ENCODE measurements around the gene PHB1.

Gene PHB1
- total RNA-seq: 31.5 to 337 (median 85.2) reads per million in 9 experiments

GRCh38 chr17:49414622-49415350, at the start of gene PHB1:
TSS of gene PHB1 (minus strand) at chr17:49414882. CDS start at chr17:49413264, 1,618 bp downstream.
- Mint-ChIP-seq H3K4me1 (ENCODE audit: low read depth in 2 of 2) (peaks cover 13 to 20% of the 10 kb centered on the region in 2 donors), H3K4me3 (peak within 1 kb of the TSS; percentile 92 to 98), H3K9me3 (no peaks in the 10 kb centered on the region), H3K36me3 (ENCODE audit: insufficient read depth) (peaks cover 27% of the 10 kb centered on the region), H3K27me3 (peaks cover 0 to under 1% of the 10 kb centered on the region in 2 donors), H3K27ac (peak within 1 kb of the TSS; percentile 86 to 89)
- DNase-seq (peak; percentile 90 to 93 (median 91)), ATAC-seq (replicated peaks) (peak; percentile 98)

DNA sequence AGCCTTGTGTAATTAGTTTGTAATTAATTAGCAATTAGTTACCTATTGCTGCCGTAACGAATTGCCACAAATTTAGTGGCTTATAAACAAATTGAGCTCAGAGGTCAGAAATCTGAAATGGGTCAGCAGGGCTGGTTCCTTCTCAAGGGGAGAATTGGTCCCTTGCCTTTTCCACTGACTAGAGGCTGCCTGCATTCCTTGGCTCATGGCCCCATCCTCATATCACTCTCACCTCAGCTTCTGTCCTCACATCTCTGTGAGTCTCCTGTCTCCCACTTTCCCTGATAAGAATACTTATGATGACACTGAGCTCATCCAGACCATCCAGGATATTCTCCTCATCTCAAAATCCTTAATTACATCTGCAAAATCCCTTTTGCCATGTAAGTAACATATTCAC, 49.4 kb upstream of the PHB1 start:
- DNase-seq: no peak
- no peak overlapping the region for H3K4me3 Mint-ChIP-seq
- peaks cover 82 to 100% of the 10 kb centered on the region in 2 donors for H3K27me3 Mint-ChIP-seq

GRCh38 chr17:49461580-49461979, 46.9 kb upstream of the PHB1 start:
- ATAC-seq (replicated peaks) (no peak), DNase-seq (no peak)
- peaks cover 1 to 7% of the 10 kb centered on the region in 2 donors for H3K9me3 Mint-ChIP-seq
- H3K36me3 Mint-ChIP-seq (ENCODE audit: insufficient read depth): peaks cover 7% of the 10 kb centered on the region
- no peak overlapping the region for H3K4me3 Mint-ChIP-seq
- H3K27ac Mint-ChIP-seq: no peak overlapping the region
- peaks cover 0 to 4% of the 10 kb centered on the region in 2 donors for H3K4me1 Mint-ChIP-seq (ENCODE audit: low read depth in 2 of 2)
- peaks cover 84 to 100% of the 10 kb centered on the region in 2 donors for H3K27me3 Mint-ChIP-seq

More for the DNA sequence above, 49.4 kb upstream of the PHB1 start:
- no peak for ATAC-seq (replicated peaks)
- Mint-ChIP-seq H3K27ac (no peak overlapping the region), H3K9me3 (peaks cover 1 to 7% of the 10 kb centered on the region in 2 donors), H3K4me1 (ENCODE audit: low read depth in 2 of 2) (no peaks in the 10 kb centered on the region), H3K36me3 (ENCODE audit: insufficient read depth) (peaks cover 7% of the 10 kb centered on the region)

- no peak overlapping the region for H3K27ac Mint-ChIP-seq
- no peak overlapping the region for H3K4me3 Mint-ChIP-seq
- peaks cover 7% of the 10 kb centered on the region for H3K36me3 Mint-ChIP-seq (ENCODE audit: insufficient read depth)
- peaks cover 0 to 4% of the 10 kb centered on the region in 2 donors for H3K4me1 Mint-ChIP-seq (ENCODE audit: low read depth in 2 of 2)
- no peak for ATAC-seq (replicated peaks)
- H3K27me3 Mint-ChIP-seq: peaks cover 85 to 100% of the 10 kb centered on the region in 2 donors
- DNase-seq: no peak
- H3K9me3 Mint-ChIP-seq: peaks cover 1 to 7% of the 10 kb centered on the region in 2 donors
Observed at GRCh38 chr17:49460401-49460800, 45.7 kb upstream of the PHB1 start.

DNA sequence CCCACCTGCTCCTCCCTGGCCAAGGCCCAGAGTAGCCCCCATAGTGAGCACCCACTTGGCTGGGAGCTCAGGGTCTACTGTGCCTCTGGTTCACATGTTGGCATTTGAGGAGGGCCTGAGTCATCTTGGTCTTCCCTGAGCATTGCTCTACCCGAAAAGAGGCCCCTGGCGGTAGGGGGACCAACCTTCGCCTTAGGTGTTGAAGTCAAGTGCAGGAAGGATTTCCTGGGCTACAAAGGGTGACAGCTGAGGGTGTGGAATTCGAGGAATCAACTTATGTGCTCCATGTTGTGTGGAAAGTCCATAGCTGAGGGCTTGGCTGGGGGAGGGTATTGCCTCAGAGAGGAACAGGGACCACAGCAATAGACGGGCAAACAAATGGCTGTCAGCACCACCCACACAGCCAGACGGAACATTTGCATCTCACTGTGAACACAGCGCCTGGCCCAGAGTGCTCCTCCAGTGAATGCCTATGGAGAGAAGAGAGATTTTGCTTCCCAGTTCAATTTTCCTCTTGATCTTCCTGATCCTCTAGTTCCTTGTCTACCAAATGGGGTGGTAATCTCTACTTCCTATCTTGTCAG, 44.8 kb upstream of the PHB1 start:
- H3K27me3 Mint-ChIP-seq: peaks cover 83 to 96% of the 10 kb centered on the region in 2 donors
- H3K36me3 Mint-ChIP-seq (ENCODE audit: insufficient read depth): peaks cover 4% of the 10 kb centered on the region
- no peak for DNase-seq
- peaks cover 0 to 4% of the 10 kb centered on the region in 2 donors for H3K4me1 Mint-ChIP-seq (ENCODE audit: low read depth in 2 of 2)
- no peak overlapping the region for H3K4me3 Mint-ChIP-seq
- no peak overlapping the region for H3K27ac Mint-ChIP-seq
- peaks cover 1 to 7% of the 10 kb centered on the region in 2 donors for H3K9me3 Mint-ChIP-seq
- ATAC-seq (replicated peaks): no peak

DNA sequence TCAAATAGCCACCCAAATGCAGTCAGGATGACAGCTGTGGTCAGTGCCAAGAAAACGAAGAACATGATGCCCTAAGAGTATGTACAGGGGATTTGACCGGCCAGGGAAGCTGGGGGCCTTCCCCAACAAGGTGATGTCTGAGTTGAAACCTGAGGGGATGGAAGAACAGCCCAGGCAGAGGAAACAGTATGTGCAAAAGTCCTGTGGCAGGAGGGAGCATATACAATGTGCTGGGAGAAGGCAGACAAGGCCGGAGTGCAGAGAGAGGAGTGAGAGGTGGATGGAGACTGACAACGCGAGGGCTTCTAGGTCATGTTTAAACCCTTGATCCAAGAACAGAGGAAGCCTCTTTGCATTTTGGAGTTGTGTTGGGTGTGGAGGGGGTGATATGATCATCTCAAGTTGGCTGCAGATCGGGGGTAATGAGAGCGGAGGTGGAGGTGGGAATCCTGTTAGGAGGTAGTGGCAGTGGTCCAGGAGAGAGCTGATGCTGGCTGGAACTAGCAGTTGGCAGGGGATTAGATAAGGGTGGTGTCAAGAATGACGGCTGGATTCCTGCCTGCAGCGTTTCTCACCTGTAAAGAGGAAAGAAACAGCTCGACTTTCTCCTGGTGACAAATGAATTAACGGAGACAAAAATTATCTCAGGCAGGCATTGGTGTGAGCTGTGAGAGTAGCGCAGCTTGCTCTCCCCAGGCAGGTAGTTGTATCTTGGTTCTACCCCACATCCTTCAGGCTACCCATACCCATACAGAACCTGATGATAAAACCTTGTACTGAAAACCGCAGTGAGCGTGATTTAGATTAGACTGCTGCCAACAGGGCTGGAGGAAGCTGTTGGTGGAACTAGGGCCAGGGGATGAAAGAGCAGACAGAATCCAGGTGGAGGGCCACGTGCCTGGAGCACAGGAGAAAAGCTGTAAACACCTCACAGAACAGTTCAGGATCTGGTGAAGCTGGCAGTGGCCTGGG, 43.2 kb upstream of the PHB1 start:
- H3K4me3 Mint-ChIP-seq: no peak overlapping the region
- no peaks in the 10 kb centered on the region for H3K9me3 Mint-ChIP-seq
- ATAC-seq (replicated peaks) (no peak), DNase-seq (no peak)
- H3K4me1 Mint-ChIP-seq (ENCODE audit: low read depth in 2 of 2): peaks cover under 1 to 8% of the 10 kb centered on the region in 2 donors
- peaks cover 4% of the 10 kb centered on the region for H3K36me3 Mint-ChIP-seq (ENCODE audit: insufficient read depth)
- peaks cover 68 to 88% of the 10 kb centered on the region in 2 donors for H3K27me3 Mint-ChIP-seq
- peak overlapping the region in 1 of 2 donors; percentile 35 for H3K27ac Mint-ChIP-seq

DNA sequence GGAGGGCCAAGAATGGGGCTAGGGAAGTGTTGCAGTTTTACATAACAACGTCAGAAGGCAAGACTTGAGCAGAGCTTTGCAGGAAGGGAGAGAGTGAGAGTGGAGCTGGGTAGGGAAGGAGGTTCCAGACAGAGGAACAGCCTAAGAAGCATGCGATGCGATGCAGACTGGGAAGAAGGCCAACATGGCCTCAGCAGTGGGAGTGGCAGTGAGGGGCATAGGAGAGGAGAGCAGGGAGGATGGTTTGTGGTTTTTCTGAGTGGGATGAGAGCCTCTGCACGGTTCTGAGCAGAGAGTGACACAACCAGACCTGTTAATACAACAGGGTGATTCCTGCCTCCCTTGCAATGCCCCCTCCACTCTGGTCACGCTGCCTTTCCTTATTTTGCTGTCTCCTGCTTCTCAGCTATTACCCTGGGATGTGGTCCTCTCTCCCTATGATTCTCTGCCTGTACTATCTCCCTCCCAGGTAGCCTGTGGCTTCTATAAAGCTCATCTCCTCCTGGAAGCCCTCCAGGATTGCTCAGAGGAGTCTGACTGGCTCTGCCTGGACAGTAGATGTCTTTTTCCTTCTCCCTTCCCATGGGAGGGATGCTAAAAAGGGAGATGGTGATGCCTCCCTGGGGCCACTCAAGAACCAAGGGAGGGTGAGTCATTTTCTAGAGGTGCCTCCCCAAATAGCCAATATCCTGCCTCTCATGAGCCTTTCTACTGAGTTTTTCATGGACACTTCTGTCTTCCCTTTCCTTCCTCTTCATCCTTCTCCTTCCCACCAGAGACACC, 41.7 kb upstream of the PHB1 start:
- H3K4me3 Mint-ChIP-seq: no peak overlapping the region
- no peak for DNase-seq
- H3K36me3 Mint-ChIP-seq (ENCODE audit: insufficient read depth): no peaks in the 10 kb centered on the region
- peaks cover 60 to 73% of the 10 kb centered on the region in 2 donors for H3K27me3 Mint-ChIP-seq
- ATAC-seq (replicated peaks): no peak
- no peaks in the 10 kb centered on the region for H3K9me3 Mint-ChIP-seq
- H3K4me1 Mint-ChIP-seq (ENCODE audit: low read depth in 2 of 2): peaks cover 12 to 18% of the 10 kb centered on the region in 2 donors
- H3K27ac Mint-ChIP-seq: no peak overlapping the region

DNA sequence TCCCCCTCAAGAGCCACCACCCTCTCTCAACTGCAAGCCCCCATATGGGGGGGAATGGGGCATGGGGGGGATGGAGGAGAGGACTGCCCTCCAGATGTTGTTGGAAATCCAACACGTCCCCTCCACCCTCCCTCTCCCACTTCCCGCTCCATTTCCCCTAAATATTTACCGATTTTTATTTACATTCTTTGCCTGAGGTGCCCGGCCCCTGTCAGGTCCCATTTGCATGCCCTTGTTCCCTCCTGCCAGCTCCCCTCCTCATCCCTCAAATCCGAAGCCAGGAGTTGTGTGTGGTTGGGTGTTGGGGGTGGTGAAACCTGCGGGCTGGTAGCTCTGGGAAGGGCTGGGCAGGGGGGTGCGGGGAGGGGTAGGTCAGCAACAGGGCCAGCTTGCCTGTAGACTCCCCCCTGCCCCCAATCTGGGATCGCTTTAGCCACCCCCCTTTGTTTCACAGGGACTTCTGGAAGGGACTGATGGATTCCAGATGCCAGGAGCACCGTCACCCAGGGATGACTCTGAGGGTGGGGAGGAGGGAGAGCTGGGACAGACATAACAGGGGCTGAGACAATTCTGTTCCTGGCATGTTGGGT, 40.7 kb upstream of the PHB1 start:
- H3K27me3 Mint-ChIP-seq: peaks cover 54 to 63% of the 10 kb centered on the region in 2 donors
- no peaks in the 10 kb centered on the region for H3K9me3 Mint-ChIP-seq
- H3K4me1 Mint-ChIP-seq (ENCODE audit: low read depth in 2 of 2): peaks cover 20 to 25% of the 10 kb centered on the region in 2 donors
- H3K36me3 Mint-ChIP-seq (ENCODE audit: insufficient read depth): peaks cover 4% of the 10 kb centered on the region
- ATAC-seq (replicated peaks) (no peak), DNase-seq (no peak)
- H3K4me3 Mint-ChIP-seq: no peak overlapping the region
- no peak overlapping the region for H3K27ac Mint-ChIP-seq

GRCh38 chr17:49454050-49454449, 39.4 kb upstream of the PHB1 start:
- ATAC-seq (replicated peaks) (no peak), DNase-seq (no peak)
- Mint-ChIP-seq H3K9me3 (no peaks in the 10 kb centered on the region), H3K4me1 (ENCODE audit: low read depth in 2 of 2) (peaks cover 22 to 27% of the 10 kb centered on the region in 2 donors), H3K4me3 (no peak overlapping the region), H3K27ac (no peak overlapping the region), H3K36me3 (ENCODE audit: insufficient read depth) (peaks cover 4% of the 10 kb centered on the region), H3K27me3 (peaks cover 42 to 50% of the 10 kb centered on the region in 2 donors)

- no peak for ATAC-seq (replicated peaks)
- Mint-ChIP-seq H3K4me1 (ENCODE audit: low read depth in 2 of 2) (peaks cover 22 to 25% of the 10 kb centered on the region in 2 donors), H3K36me3 (ENCODE audit: insufficient read depth) (peaks cover 4% of the 10 kb centered on the region), H3K4me3 (peak overlapping the region; percentile 20 to 35), H3K27ac (peak overlapping the region; percentile 29 to 52), H3K9me3 (no peaks in the 10 kb centered on the region), H3K27me3 (peaks cover 28 to 36% of the 10 kb centered on the region in 2 donors)
- no peak for DNase-seq
Observed at GRCh38 chr17:49452661-49453060, 38.0 kb upstream of the PHB1 start.

DNA sequence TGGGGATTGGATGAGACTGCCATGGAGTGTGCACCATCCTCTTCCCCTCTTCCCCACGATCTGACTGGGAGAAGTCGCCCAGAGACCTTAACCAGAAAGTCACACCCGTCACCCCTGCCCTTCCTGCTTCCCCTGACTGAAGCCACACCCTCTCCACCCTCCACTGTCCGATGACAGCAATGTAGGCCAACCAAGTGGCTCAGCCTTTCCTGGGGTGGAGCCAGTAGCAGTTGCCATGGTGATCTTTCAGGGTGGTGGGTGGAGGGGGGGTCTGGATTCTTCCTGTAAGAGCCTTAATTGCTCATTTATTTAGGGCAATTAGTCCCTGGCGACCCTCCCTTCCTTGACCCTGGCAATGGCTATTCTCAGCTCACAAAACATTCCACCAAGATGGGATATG, 37.5 kb upstream of the PHB1 start:
- H3K27me3 Mint-ChIP-seq: peaks cover 24 to 32% of the 10 kb centered on the region in 2 donors
- peak overlapping the region in 1 of 2 donors; percentile 34 for H3K4me3 Mint-ChIP-seq
- no peak for ATAC-seq (replicated peaks)
- peaks cover 4% of the 10 kb centered on the region for H3K36me3 Mint-ChIP-seq (ENCODE audit: insufficient read depth)
- H3K9me3 Mint-ChIP-seq: no peaks in the 10 kb centered on the region
- H3K4me1 Mint-ChIP-seq (ENCODE audit: low read depth in 2 of 2): peaks cover 22 to 23% of the 10 kb centered on the region in 2 donors
- no peak for DNase-seq
- H3K27ac Mint-ChIP-seq: peak overlapping the region in 1 of 2 donors; percentile 52

- DNase-seq (no peak), ATAC-seq (replicated peaks) (no peak)
- Mint-ChIP-seq H3K4me1 (ENCODE audit: low read depth in 2 of 2) (peaks cover 22 to 23% of the 10 kb centered on the region in 2 donors), H3K36me3 (ENCODE audit: insufficient read depth) (peaks cover 4% of the 10 kb centered on the region), H3K27me3 (peaks cover 9 to 17% of the 10 kb centered on the region in 2 donors), H3K4me3 (peak overlapping the region in 1 of 2 donors; percentile 38), H3K27ac (peak overlapping the region in 1 of 2 donors; percentile 17), H3K9me3 (no peaks in the 10 kb centered on the region)
Observed at GRCh38 chr17:49450735-49451134, 36.1 kb upstream of the PHB1 start.

All from effector memory CD8-positive, alpha-beta T cell (primary cell).